ENCODE measurements around the gene DUSP10. TPM values are rescaled to one million over a fixed set of nuclear protein-coding genes. Genes with fewer than 3 reads are reported as not detected.

The DUSP10 gene
- total and polyA plus RNA-seq, 2 donors (not counting 1 experiment from before 2014, with no cell fraction given) = 22.8 to 37.7 TPM

DNA sequence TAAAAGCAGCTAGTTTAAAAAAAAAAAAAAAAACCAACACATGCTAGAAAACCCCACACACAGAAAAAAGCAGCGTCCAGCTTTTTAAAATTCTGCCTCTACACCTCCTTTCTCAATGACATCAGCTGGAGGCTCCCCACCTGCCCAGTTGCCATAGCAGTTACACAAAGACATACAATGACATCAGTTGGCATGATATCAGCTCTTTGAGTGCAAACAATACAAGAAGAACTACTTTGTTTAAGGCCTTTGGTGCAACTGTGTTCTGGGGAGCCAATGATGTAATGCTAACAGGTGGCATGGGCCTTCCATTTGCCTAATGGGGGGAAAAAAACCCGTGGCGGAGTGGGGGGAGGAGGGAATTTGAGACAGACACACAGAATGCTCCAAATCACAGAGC, 32.9 kb downstream of the DUSP10 start:
- no peaks in the 10 kb centered on the region for H3K27me3 Mint-ChIP-seq
- CTCF ChIA-PET = interaction anchor here (0.5 to 3.2 kb wide), 9 partner anchors 9 to 1179 kb away, joined by 3 to 16 read pairs (median 4); partner anchors contain the start of gene DUSP10

DNA sequence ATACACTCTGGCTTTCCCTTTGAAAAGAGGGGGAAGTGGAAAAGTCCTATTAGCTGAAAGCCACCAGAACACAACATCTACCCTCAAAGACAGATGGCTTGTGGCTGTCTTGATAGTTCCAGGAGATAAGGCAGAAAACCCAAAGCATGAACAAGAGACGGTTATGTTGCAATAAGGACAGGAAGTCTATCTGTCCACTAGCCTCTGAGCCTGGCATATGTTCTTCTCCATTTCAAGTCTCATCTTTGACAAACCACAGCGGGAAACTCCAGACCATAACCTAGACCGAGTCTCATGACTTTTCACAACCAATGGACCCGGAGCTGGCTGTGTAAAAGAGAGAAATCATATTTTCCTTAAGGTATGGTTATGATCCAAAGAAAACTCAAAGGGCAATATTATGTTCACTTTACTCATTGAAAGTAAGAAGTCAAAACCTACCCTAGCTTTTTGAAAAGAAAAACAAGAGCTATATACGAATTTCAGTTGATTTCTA, 33.8 kb downstream of the DUSP10 start:
- peak overlapping the region; percentile 83 for H3K27ac Mint-ChIP-seq
- peak overlapping the region; percentile 65 for H3K4me3 Mint-ChIP-seq
- H2AFZ ChIP-seq (ENCODE audit: insufficient read depth, low read depth, low read length, poor library complexity, severe bottlenecking) = no peak overlapping the region
- H3K36me3 ChIP-seq (replicated peaks in 1 of 2; ENCODE audit: control extremely low read depth in 1 of 2, control insufficient read depth in 1 of 2, extremely low read depth in 1 of 2, insufficient read depth in 2 of 2, low read length in 1 of 2) = peaks cover 0 to 9% of the 10 kb centered on the region in 2 experiments
- WGBS (ENCODE audit: insufficient coverage) = 0% methylated on average over 1 of the region's 5 CpGs
- ChIA-PET CTCF (interaction anchor here (0.7 to 3.2 kb wide), 8 partner anchors 10 to 747 kb away, joined by 3 to 16 read pairs (median 4); partner anchors contain the start of gene DUSP10), POLR2A (interaction anchor here (0.5 to 1.6 kb wide), 3 partner anchors 12 to 315 kb away, joined by 4 to 15 read pairs (median 5); partner anchors contain the start of gene DUSP10)
- intact Hi-C loops (cut with micrococcal nuclease) = loop anchor here (1.0 kb wide), 1 partner anchor 69 kb away; no protein-coding TSS in a partner anchor
- no peaks in the 10 kb centered on the region for H3K9me3 ChIP-seq (ENCODE audit: control extremely low read depth in 1 of 3, control insufficient read depth in 2 of 3, insufficient read depth in 1 of 3, low read length in 2 of 3)
- TF ChIP-seq EZH2 (IDR thresholded peaks at IDR 0.05; ENCODE audit: borderline replicate concordance, insufficient read depth, low read depth, low read length, poor library complexity, severe bottlenecking) = no peak
- TF ChIP-seq, protein P1, sequence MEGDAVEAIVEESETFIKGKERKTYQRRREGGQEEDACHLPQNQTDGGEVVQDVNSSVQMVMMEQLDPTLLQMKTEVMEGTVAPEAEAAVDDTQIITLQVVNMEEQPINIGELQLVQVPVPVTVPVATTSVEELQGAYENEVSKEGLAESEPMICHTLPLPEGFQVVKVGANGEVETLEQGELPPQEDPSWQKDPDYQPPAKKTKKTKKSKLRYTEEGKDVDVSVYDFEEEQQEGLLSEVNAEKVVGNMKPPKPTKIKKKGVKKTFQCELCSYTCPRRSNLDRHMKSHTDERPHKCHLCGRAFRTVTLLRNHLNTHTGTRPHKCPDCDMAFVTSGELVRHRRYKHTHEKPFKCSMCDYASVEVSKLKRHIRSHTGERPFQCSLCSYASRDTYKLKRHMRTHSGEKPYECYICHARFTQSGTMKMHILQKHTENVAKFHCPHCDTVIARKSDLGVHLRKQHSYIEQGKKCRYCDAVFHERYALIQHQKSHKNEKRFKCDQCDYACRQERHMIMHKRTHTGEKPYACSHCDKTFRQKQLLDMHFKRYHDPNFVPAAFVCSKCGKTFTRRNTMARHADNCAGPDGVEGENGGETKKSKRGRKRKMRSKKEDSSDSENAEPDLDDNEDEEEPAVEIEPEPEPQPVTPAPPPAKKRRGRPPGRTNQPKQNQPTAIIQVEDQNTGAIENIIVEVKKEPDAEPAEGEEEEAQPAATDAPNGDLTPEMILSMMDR (IDR thresholded peaks at IDR 0.05) = no peak
- peaks cover 49% of the 10 kb centered on the region for H3K4me1 Mint-ChIP-seq
- H3K79me2 ChIP-seq (ENCODE audit: control insufficient read depth, insufficient read depth, low read length) = peaks cover 37% of the 10 kb centered on the region
- peaks cover 31% of the 10 kb centered on the region in 2 donors for H3K4me1 ChIP-seq (ENCODE audit: control insufficient read depth in 2 of 2, insufficient read depth in 2 of 2, low read length in 2 of 2)
- no peaks in the 10 kb centered on the region for H4K20me1 ChIP-seq (ENCODE audit: control insufficient read depth, insufficient read depth, low read length, poor library complexity, severe bottlenecking)
- H3K27ac ChIP-seq (ENCODE audit: low read length in 2 of 2) = no peak overlapping the region
- H3K27me3 Mint-ChIP-seq = no peaks in the 10 kb centered on the region
- peak; percentile 24 for ATAC-seq (ENCODE audit: low read depth)
- H3K27me3 ChIP-seq (replicated peaks in 1 of 4; ENCODE audit: control extremely low read depth in 1 of 4, control insufficient read depth in 3 of 4, insufficient read depth in 4 of 4, low read length in 3 of 4) = no peaks in the 10 kb centered on the region
- no peaks in the 10 kb centered on the region for H3K9me3 Mint-ChIP-seq (ENCODE audit: insufficient read depth)
- no peak overlapping the region for H3K9ac ChIP-seq (ENCODE audit: low read length)
- H3K4me3 ChIP-seq (ENCODE audit: control extremely low read depth in 1 of 5, extremely low read depth in 1 of 5, insufficient read depth in 1 of 5, low read depth in 2 of 5, low read length in 4 of 5) = no peak overlapping the region
- H3K4me2 ChIP-seq (replicated peaks; ENCODE audit: low read depth, low read length, poor library complexity, severe bottlenecking) = peak overlapping the region; percentile 37
- peak; percentile 76 for DNase-seq

More for the DNA sequence above, 32.9 kb downstream of the DUSP10 start:
- Histone ChIP-seq H3K4me3 (ENCODE audit: control extremely low read depth in 1 of 5, extremely low read depth in 1 of 5, insufficient read depth in 1 of 5, low read depth in 2 of 5, low read length in 4 of 5) (no peak overlapping the region), H3K9ac (ENCODE audit: low read length) (no peak overlapping the region), H3K36me3 (replicated peaks in 1 of 2; ENCODE audit: control extremely low read depth in 1 of 2, control insufficient read depth in 1 of 2, extremely low read depth in 1 of 2, insufficient read depth in 2 of 2, low read length in 1 of 2) (peaks cover 0 to 9% of the 10 kb centered on the region in 2 experiments), H3K27ac (ENCODE audit: low read length in 2 of 2) (no peak overlapping the region), H3K4me2 (replicated peaks; ENCODE audit: low read depth, low read length, poor library complexity, severe bottlenecking) (no peak overlapping the region), H3K9me3 (ENCODE audit: control extremely low read depth in 1 of 3, control insufficient read depth in 2 of 3, insufficient read depth in 1 of 3, low read length in 2 of 3) (no peaks in the 10 kb centered on the region), H4K20me1 (ENCODE audit: control insufficient read depth, insufficient read depth, low read length, poor library complexity, severe bottlenecking) (no peaks in the 10 kb centered on the region), H2AFZ (ENCODE audit: insufficient read depth, low read depth, low read length, poor library complexity, severe bottlenecking) (no peak overlapping the region), H3K79me2 (ENCODE audit: control insufficient read depth, insufficient read depth, low read length) (peaks cover 38% of the 10 kb centered on the region), H3K27me3 (replicated peaks in 1 of 4; ENCODE audit: control extremely low read depth in 1 of 4, control insufficient read depth in 3 of 4, insufficient read depth in 4 of 4, low read length in 3 of 4) (no peaks in the 10 kb centered on the region), H3K4me1 (ENCODE audit: control insufficient read depth in 2 of 2, insufficient read depth in 2 of 2, low read length in 2 of 2) (peaks cover 34 to 37% of the 10 kb centered on the region in 2 donors)
- H3K4me3 Mint-ChIP-seq = peak overlapping the region; percentile 65
- H3K27ac Mint-ChIP-seq = peak overlapping the region; percentile 83
- TF ChIP-seq EZH2 (IDR thresholded peaks at IDR 0.05; ENCODE audit: borderline replicate concordance, insufficient read depth, low read depth, low read length, poor library complexity, severe bottlenecking) = no peak
- TF ChIP-seq, protein P1 (IDR thresholded peaks at IDR 0.05) = no peak
- peaks cover 57% of the 10 kb centered on the region for H3K4me1 Mint-ChIP-seq
- H3K9me3 Mint-ChIP-seq (ENCODE audit: insufficient read depth) = no peaks in the 10 kb centered on the region
- POLR2A ChIA-PET = interaction anchor here (0.6 to 1.6 kb wide), 3 partner anchors 11 to 100 kb away, joined by 4 to 15 read pairs (median 10); partner anchors contain the start of gene DUSP10
- ATAC-seq (ENCODE audit: low read depth) (peak; percentile 63), DNase-seq (peak; percentile 84)
- WGBS (ENCODE audit: insufficient coverage) = 38% methylated on average over 3 of the region's 3 CpGs
- intact Hi-C loops (cut with micrococcal nuclease) = loop anchor here (1.0 kb wide), 3 partner anchors 34 to 68 kb away; no protein-coding TSS in a partner anchor

Measured in B cell (primary cell).